ENCODE results near the gene EMC6.

Gene EMC6

DNA sequence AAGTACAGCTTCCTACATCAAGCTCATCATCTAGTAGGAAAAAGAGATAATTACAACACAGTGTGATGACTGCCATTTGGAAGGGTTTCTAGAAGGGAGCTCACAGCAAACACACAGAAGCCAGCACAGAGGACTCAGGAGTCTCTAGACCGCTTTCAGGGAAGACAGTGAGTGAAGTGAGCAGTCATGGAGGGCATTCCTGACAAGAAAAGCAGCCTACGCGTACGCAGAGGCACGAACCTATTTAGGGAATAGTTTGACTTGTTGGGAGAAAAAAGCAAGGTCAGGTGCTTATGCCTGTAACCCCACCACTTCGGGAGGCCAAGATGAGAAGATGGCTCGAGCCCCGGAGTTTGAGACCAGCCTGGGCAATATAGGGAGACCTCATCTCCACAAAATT, 46.7 kb downstream of the EMC6 start:
- no peak for DNase-seq

DNA sequence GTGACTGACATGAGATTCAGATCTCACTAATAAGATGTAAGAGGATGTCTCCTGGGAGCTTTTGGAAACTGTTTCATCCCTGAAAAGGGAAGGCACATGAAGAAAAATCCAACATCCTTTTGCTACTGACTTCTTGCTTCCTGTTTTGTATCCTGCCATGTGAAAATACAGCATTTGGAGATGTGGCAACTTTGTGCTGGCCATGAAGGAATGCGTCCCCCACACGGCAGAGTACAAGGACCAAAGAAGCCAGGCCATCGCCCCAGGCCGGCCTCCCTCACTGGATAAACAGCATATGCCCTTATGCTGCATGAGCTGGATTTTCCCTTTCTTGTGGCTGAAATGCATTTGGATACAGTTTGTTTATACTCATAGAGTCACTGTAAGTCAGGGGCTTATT, 49.6 kb downstream of the EMC6 start:
- DNase-seq, result no peak

DNA sequence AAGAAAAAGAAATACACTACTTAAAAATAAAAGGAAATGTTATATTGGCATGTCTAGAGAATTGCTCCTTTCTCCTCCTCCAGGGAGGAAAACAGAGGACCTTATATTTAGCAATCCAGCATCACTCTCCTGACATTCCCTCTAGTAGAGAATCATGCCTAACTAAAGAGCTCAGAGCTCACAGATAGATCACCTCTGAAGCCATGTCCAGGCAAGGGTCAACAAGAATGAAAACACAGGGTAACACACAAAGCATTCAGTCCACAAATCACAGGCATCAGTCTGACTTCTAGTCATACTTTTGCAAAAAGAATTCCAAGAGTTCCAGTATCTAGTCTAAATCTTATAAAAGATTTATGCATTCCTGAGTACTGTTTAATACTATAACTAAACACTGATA, 50.7 kb downstream of the EMC6 start:
- no peak for DNase-seq

Data from NCI-H226 (cell line).